Measurements from ENCODE around the gene LINGO1.
A peak's percentile ranks its signal among the peaks of the same experiment; 100 is the strongest.

LINGO1 gene, protein sequence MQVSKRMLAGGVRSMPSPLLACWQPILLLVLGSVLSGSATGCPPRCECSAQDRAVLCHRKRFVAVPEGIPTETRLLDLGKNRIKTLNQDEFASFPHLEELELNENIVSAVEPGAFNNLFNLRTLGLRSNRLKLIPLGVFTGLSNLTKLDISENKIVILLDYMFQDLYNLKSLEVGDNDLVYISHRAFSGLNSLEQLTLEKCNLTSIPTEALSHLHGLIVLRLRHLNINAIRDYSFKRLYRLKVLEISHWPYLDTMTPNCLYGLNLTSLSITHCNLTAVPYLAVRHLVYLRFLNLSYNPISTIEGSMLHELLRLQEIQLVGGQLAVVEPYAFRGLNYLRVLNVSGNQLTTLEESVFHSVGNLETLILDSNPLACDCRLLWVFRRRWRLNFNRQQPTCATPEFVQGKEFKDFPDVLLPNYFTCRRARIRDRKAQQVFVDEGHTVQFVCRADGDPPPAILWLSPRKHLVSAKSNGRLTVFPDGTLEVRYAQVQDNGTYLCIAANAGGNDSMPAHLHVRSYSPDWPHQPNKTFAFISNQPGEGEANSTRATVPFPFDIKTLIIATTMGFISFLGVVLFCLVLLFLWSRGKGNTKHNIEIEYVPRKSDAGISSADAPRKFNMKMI

DNA sequence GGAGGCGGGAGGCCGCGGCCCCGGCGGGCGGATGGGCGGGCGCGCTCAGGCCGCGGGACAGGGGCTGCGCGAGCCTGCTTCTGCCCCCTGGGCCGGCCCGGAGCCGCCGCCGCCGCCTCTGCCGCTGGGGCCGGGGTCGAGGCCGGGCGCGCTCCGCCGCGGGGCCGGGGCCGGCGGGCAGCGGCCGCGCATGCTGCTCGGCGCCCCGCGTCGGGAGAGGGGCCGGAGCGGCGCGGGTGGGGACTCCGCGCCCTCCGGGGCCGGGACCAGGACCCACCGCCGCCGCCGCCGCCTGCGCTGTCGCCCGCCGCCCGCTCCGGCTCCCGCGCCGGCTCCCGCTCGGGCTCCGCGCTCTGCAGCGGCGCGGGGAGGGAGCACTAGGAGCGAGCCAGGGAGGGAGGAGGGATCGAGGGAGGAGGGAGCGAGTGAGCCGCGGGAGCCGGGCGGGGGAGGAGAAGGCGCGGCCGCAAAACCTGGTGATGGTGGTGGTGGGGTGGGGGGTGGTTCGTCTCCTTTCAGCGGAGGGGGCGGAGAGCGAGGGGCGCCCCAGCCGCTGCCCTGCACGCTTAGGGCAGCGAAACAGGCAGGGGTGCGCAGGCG lies at the start of gene LINGO1:
Gene LINGO1, minus strand, starts transcription at position 379 of the 600 bp plus-strand sequence. CDS start 597 bp downstream, outside the sequence.
- DNase-seq = peak; percentile 12

DNA sequence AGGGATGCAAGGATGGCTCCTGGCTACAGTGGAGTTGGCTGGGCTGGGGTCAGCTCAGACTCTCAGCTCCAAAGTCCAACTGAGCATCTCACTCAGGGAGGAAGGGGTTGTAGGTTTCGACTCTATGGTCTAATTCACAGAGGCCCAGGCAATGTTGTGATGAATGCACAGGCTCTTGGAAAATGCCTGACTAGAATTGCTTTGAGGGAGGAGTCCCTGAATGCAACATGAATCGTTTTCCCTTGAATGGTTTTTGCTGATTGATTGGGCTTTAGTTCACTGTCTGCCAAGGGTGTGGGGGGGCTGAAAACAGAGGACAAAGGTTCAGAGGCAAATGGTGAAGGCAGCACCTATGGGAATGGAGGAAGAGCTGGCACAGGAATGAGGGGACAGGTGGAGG lies 48.6 kb upstream of the LINGO1 start:
- no peak for DNase-seq

DNA sequence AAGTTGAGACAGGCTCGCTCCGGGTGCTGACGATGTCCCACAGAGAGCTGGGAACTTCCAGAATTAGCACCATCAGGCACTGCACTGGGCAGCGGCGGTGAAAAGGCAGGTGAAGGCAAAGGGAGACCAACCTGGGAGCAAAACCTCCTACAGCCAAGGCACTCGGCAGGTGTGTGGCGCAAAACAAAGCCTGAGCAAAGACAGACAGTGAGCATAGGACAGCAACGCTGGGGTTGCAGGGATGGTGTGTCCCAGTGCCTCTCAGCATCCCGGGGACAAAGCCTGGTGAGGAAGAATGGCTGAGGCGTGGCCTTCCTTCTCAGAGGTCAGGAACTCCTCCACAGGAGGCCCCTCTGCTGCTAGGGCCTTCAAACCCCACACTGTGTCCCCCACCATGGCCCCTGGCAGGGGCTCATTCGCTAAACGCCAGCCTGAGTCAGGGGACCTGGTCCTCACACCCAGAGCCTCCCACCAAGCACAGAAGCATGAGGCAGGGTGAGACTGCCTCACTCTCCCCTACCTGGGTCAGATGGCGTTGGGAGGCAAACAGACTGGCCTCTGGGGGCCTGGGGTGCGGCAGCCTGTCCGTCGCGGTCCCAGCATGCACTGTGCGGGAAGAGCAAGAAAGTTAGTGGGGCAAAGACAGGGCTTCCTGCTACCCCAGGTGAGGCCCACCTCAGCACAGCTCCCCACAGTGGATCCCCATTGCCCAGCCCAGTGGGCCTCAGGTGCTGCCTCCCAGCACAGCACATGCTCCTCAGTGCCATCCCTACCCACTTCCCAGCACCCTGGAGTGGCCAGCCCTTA lies 44.1 kb upstream of the LINGO1 start:
- DNase-seq = no peak

DNA sequence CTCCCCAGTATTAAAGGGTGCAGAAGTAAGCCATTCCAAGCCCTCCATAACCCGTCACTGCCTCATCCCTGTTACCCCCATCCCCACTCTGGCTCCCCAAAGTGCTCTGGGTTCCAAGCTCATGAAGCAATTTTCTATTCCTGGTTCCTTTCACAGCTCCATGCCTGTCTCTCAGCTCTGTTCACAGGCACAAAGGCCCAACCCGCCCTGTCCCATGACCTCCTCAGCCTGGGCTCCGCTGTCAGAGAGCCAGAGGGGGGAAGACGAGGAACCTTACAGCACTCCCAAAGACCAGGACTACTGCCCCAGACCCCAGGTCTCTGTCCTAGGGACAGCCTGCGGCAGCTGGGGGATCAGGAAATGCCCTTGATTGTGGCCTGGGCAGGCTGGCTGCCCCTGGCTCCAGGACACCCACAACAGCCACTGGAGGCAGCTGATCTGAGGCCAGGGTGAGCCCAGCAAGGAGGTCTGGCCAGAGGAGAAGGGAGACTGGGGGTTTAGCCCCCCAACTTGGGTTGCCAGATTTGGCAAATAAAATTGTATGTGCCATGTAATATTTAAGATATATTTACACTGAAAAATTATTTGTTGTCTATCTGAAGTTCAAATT lies 43.2 kb upstream of the LINGO1 start:
- DNase-seq = no peak

DNA sequence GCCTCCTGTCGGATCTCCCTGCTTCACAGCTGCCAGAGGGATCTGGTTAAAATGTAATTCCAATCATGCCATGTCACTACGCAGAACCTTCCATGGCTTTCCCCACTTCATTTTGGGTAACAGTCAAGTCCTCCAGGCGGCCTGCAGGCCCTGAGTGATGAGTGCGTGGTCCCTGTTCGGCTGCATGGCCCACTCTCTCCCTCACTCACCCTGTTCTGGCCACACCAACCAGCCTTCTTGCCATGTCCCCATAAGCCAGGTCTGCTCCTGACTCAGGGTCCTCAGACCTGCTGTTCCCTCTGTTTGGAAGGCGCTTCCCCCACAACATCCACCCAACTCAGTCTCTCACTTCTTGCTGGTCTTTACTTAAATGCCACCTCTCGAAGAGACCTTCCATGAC lies 41.6 kb upstream of the LINGO1 start:
- DNase-seq = no peak

DNA sequence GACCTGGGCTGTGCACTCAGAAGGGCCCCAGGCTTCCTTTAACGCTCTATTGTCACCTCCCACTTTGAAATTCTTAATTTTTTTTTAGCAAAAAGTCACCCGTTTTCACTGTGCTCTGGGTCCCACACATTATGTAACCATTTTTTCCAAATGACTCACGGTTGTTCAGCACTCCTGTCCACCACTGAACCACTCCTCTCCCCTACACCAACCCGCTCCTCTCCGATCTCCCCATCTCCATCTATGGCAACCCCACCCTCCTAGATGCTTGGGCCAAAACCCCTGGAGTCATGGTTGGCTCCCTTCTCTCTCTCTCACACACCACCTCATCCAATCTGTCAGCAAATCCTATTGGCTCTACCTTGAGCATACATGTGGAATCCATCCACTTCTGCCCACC lies 41.2 kb upstream of the LINGO1 start:
- DNase-seq = no peak

DNA sequence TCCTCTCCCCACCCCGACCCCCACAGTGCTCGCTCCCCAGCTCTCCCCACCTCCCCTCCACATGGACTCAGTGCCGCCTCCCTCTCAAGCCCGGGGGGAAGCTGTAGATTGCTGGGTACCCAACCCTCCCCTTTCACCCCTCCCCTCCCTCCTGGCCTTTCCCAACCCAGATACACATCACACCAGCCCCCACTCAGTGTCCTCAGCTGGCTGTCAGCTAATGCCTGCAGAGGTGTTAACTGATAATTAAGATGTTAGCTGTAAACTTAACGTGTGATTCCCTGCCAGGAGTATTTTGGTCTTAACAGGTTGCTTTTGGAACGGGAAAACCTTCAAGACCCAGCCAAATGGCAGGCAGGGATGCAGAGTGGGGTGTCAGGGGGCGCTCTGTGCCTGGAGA lies 39.4 kb upstream of the LINGO1 start:
- no peak for DNase-seq

DNA sequence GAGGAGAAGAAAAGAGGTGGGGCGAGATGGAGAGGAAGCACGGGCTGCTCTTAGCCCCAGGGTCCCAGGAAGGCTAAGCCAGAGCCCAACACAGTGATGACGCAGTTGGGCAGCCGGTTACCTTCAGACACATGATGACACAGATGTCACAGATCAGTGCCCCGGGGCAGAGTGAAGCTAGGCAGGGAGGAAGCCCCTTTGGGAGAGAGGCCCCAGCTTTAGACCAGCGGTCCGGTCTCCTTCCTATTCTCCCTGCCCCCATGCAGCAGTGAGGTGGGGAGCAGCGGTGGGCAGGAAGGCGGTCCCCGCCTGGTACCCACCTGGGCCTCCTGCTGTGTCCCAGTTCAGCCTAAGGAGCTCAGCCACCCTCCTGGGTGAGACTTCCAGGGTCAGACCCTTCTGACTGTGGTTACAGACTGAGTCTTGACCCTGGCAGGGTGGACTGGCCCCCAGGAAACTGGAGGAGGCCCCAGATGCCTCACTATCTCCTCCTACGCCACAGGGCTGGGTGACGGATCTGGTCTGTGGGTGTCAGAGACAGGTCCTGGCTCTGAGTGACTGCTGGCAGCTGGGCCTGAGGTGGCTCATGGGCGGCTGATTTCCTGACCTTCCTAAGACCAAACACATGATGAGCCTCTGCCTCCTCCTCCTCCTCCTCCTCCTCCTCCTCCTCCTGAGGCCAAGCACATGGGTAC lies 38.8 kb upstream of the LINGO1 start:
- no peak for DNase-seq

DNA sequence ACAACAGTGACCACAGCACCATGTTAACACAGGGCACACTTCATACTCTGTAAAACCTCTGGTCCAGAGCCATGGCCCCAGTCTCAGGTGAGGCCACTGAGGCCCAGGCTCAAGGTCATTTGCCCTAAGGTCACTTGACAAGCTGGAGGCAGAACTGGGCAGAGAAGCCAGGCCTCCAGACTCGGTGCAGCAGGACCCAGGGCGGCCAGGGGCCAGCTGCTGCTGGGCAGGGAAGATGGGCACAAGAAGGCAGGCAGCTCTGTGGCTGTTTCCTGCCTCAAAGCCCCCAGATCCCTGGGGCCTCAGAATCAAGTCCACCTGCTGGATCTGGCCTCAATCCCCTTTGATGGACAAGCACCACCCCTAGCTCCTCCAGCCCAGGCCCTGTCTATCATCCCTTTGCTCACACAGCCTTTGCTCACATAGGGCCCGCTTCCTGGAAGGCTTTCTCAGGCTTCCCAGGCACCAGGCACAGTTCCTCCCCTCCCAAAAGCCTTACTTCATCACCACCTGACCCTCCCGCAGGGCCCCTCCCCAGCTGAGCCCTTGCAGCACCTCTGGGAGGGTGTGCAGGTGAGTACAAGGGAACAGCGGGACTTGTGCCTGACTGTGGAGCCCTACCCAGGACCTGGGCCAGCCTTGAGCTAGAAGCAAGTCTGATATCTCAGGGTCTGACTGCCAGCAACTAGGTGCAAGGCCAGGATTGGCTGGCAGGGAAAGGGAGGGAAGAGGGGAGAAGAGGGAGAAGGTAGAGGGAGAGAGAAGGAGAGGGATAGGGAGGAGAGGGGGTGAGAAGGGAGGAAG lies 38.0 kb upstream of the LINGO1 start:
- DNase-seq = no peak

DNA sequence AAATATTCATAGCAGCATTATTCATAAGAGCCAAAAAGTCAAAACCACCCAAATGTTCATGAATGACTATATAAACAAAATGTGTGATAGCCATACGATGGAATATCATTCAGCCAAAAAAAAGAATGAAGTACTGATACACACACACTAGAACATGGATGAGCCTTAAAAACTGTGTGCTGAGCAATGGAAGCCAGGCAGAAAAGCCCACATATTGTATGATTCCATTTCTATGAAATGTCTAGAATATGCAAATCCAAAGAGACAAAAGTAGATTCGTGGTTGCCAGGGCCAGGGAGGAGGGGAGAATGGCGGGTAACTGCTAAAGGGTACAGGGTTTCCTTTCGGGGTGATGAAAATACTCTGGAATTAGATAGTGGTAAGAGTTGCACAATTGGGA lies 37.2 kb upstream of the LINGO1 start:
- no peak for DNase-seq

DNA sequence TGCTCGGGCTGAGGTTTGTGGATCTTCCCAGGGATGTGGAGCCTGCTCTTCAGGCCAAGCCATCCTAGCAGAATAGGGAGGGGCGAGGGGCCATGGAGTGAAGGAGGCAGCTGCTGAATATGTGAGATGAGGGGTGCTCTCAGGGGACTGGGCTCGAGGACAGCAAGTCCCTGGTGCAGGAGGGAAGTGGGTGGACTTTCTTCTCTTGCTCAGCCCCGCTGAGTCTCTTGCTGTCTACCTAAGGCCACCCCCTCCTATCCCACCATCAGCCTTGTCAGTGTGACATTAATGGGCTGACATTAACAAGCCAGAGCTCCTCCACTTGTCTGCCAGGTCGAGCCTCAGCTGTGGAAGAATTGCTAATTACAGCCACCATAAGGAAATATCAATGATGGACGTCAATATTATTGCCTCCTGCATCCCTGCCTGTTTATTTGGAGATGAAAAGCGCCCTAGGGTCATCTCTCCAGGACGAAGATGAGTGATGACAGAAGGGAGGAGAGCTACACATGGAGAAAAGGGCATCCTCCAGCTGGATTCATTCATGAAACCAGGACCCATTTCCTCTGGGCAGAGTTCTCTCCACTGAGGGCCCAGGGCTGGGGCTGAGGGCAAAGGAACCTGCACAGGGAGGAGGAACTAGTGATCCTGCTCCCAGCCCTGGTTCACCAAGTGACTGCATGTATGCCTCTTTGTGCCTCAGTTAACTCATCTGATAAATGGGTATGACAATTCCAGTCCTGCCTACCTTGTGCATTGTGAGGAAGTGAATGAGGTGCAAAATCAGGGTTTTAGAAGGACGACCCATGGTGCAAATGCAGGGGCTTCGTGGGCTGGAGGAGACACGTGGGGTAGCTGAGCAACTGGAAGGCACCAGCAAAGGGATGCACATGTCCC lies 34.9 kb upstream of the LINGO1 start:
- DNase-seq = no peak

DNA sequence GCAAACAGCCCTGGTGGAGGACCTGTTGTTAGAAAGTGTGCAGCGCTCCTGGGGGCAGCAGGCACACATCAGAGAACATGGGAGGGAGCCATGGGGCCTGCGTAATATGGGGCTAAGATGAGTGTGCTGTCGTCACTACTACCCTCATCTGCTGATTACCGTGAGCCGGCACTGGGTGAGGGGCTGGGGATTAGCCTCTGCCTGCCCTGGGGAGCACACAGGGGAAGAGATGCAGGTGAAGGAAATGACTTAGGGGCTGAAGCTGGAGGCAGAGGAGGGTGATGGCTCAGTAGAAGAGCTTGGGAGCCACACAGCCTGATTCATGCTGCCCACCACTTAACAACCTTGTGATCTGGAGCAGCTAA lies 33.6 kb upstream of the LINGO1 start:
- no peak for DNase-seq

DNA sequence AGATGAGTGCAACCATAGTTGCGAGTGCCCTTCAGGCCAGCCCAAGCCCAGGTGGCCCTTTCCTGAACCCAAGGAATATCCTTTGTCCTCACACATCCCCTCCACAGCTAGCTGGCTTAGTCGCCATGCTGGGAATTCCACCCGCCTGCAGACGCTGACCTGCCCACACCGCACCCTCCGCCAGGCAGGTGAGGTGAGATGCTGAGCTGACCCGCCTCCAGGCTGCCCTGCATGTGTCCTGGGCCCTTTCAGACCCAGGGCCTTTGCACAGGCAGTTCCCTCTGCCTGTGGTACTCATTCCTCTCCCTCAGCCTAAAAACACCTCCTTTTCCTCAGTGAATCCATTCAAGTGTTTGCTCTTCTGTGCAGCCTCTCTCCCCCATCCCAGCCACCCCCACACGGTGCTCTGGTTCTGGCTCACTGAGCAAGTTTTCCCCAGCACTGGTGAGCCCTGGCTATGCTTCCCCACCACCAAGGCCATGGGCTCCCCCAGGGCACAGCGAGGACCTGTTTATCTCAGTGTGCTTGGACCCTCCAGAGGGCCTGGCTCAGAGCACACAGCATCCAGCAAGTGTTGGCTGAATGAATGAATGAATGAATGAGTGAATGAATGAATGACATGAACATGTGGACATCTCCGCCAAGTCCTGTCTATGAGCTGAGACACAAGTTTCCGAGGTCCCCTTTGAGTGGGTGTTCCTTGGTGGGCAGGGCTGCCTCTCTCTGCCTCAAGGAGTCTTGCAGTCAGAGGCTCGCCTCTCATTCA lies 33.0 kb upstream of the LINGO1 start:
- DNase-seq = no peak

DNA sequence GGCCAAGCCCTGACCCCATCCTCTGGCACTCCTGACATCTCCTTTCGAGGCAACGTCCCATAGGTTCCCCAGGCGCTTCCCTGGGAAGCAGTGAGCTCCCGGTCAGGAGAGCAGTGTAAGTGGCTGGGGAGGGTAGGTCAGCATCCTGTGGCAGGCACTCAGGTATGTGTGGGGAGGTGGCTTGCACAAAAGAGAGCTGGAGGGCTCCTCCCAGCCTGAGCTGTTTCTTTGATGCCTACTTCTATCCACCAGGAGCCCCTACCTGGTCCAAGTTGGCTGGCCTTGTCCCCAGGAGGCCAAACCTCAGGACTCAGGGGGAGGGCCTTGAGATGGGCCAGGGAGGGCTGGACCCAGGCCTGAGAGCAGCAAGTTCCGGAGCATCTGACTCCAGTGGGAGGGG lies 31.7 kb upstream of the LINGO1 start:
- DNase-seq = no peak

DNA sequence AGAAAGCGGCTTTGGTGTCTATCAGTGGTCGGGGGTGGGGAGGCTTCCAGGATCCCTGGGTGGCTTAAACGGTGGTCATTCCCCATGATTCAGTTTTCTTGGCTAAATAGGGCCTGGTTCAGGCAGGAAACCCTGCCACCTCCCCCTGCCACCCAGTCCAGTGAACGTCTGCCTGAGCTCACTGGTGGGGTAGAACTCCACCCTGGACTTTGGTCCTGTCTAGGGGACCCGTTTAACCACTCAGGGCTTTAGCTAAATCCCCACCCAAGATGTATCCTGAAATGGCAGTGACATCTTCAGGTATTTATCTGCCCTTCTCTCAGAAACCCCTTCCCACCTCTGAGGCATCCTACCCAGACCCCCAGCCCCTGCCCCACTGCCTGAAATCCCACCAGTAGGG lies 30.5 kb upstream of the LINGO1 start:
- DNase-seq = no peak

DNA sequence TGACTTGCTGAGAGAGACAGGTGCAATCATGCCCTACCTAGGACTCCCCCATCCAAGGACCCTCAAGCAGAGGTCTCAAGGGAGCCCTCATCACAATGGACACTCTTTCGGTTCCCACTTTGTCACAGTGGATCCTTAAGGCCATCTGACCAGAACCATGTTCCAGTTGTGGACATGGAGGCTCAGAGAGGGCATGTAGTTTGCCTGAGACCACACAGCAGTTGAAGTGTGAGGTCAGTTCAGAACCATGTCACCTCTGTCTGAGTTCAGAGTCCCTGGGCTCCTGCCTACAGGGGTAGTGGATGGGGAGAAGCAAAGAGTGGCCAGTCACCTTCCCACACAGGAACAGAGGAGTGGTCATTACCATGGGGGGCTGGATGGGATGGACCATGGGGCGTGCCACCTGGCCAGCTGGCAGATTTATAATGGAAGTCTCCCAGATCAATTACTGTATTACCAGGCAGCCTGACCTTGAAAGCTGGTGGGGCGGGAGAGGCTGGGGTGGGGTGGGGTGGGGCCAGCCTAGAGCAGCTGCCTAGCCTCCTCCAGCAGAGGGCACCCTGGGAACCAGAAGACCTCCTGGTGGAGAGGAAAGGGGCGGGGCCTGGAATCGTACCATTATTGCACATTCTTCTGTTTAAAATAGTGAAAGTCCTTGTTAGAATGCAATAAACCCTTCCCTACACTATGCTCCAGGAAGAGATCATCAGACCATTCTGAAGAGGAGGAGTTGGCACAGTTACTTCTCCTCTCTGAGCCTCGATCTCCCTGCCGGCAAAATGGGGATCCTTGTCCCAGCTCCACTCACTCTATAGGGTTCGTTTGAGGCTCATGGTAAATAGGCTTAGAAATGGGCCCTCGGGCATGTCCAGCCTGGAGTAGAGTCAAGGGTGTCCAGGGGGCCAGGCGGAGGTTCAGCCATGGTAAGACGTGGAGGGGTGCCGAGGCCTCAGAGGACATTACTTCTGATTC lies 26.9 kb upstream of the LINGO1 start:
- DNase-seq = peak; percentile 70

DNA sequence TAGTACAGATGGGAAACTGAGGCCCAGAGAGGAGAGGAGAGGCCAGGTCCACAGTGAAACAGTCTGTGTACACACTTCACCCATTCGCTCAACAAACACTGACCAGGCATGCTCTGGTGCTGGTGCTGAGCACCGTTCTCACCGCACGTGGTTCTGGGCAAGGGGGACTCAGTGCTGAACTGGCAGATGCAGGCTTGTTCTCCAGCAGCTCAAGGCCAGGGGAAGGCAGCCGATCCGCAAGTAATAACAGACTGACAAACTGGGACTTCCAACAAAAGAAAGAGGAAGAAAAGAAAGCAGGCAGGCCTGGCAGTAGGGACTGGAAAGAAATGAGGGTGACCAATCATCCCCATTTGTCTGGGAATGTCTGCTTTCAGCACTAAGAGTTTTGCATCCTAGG lies 25.6 kb upstream of the LINGO1 start:
- no peak for DNase-seq

DNA sequence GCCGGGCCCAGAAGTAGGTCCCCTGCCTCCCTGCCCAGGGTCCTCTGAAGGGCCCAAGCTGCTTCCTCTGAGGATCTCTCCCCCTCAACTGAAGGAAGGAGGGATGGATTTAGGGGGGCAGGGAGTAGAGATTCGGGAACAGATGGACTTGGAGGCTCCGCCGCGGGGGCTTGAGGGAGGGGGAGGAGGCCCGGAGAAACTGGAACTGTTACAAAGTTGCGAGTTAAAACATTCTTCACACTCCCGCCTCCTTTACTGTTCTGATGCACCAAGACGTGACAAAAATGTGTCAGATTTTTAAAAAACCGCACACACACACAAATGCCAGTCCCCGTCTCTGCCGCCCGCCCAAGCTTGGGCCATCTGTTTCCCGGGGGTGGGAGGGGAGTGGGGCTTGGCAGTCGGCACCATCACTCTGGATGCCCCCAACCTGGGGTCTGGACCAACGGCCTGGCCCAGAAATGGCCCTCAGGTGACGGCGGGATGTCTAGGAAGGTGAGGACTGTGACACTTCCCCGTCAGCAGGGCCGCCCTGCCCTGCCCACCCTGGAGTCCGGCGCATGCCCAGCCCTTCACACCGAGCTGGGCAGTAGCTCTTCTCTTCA lies 25.0 kb upstream of the LINGO1 start:
- no peak for DNase-seq

Data from stimulated activated CD4-positive, alpha-beta T cell treated with anti-CD3 and anti-CD28 coated beads, Interleukin-15, amount 100 ng/mL, for 24 hours (primary cell).